A673 (cell line): ENCODE results near the gene PMIS2.

ENCODE experiments used
- CTCF ChIP-seq: fragments of 300-800, 200-600 bp; sonication (generic); conservative IDR thresholded peaks from 2 replicates; pipeline ENCODE4 v1.5.1; 2017; ENCODE audit warnings: low read depth, mild to moderate bottlenecking, antibody characterized with exemption, low read length, moderate library complexity, mixed read lengths
- EZH2 ChIP-seq: fragments of 200-600 bp; sonication (generic); IDR thresholded peaks from 2 replicates; pipeline ENCODE4 v1.6.1; 2017; ENCODE audit warnings: borderline replicate concordance, low read depth, mild to moderate bottlenecking, mixed read lengths, antibody characterized with exemption, low read length; ENCODE audit not compliant: poor library complexity, severe bottlenecking

GRCh38 chr19:35636651-35637050 is 50.7 kb downstream of the PMIS2 start:
- TF ChIP-seq CTCF (no peak), EZH2 (no peak)
